ENCODE measurements around the gene ARID1A. TPM values are rescaled to one million over a fixed set of nuclear protein-coding genes. Genes with fewer than 3 reads are reported as not detected.

Gene ARID1A
- total and polyA plus RNA-seq, 2 of the 8 experiments (the other 6 are each of a cell fraction or from before 2014, with no cell fraction given), result 52.1 to 103 TPM

- WGBS, 2 experiments (ENCODE audit: extremely low coverage in 1 of 2, insufficient coverage in 1 of 2, insufficient read length in 1 of 2, insufficient replicate concordance in 2 of 2, low coverage in 1 of 2, low lambda C conversion rate in 2 of 2, missing lambda C conversion rate in 1 of 2), result 92% methylated on average over 4 of the region's 4 CpGs; no CpG with 5 or more reads in 1 of the 2 experiments
- Histone ChIP-seq H4K20me1 (replicated peaks in 1 of 2; ENCODE audit: control insufficient read depth in 1 of 2, insufficient read depth in 2 of 2, low read length in 2 of 2) (peaks cover 14 to 16% of the 10 kb centered on the region in 2 experiments), H3K4me3 (ENCODE audit: extremely low read depth in 1 of 4, insufficient read depth in 2 of 4, low read depth in 3 of 4, low read length in 4 of 4) (no peak overlapping the region), H4K91ac (replicated peaks; ENCODE audit: insufficient read length, low read length) (no peak overlapping the region), H2AFZ (ENCODE audit: low read length) (no peak overlapping the region), H3K18ac (ENCODE audit: extremely low read depth, low read length) (no peak overlapping the region), H3K9me3 (ENCODE audit: insufficient read depth in 2 of 2, low read depth in 1 of 2, low read length in 1 of 2) (no peaks in the 10 kb centered on the region), H3K4me2 (ENCODE audit: insufficient read depth in 1 of 2, low read depth in 2 of 2, low read length in 2 of 2) (no peak overlapping the region), H3K27ac (ENCODE audit: low read depth, low read length) (no peak overlapping the region), H2BK12ac (ENCODE audit: low read depth, low read length) (no peak overlapping the region), H3K56ac (replicated peaks; ENCODE audit: insufficient read length, low read depth, low read length) (no peak overlapping the region), H4K8ac (ENCODE audit: extremely low read depth, insufficient read depth, low read length) (no peak overlapping the region), H3K4me1 (replicated peaks in 1 of 4; ENCODE audit: control insufficient read depth in 3 of 4, insufficient read depth in 4 of 4, low read length in 3 of 4) (no peaks in the 10 kb centered on the region), H3K79me1 (ENCODE audit: low read depth, low read length) (no peaks in the 10 kb centered on the region; the same call in 1 of the 2 replicates), H3K23me2 (ENCODE audit: low read depth, low read length) (no peaks in the 10 kb centered on the region; the same call in 1 of the 2 replicates), H2BK5ac (ENCODE audit: low read depth, low read length) (no peak overlapping the region), H2BK15ac (ENCODE audit: low read length) (no peak overlapping the region), H3K14ac (ENCODE audit: insufficient read length) (no peak overlapping the region), H3K4ac (replicated peaks; ENCODE audit: insufficient read length, low read depth, low read length) (no peak overlapping the region), H3K23ac (ENCODE audit: insufficient read length) (no peak overlapping the region), H3K36me3 (ENCODE audit: control insufficient read depth in 2 of 4, insufficient read depth in 4 of 4, low read length in 3 of 4) (peaks cover 34 to 89% (median 62%) of the 10 kb centered on the region in 4 experiments), H2BK120ac (replicated peaks; ENCODE audit: low read depth, low read length) (no peak overlapping the region), H3K27me3 (replicated peaks in 1 of 4; ENCODE audit: control insufficient read depth in 3 of 4, extremely low read depth in 1 of 4, insufficient read depth in 3 of 4, low read length in 3 of 4) (no peaks in the 10 kb centered on the region), H2AK5ac (ENCODE audit: low read depth, low read length) (no peak overlapping the region), H2BK20ac (ENCODE audit: low read length) (no peak overlapping the region), H4K5ac (ENCODE audit: insufficient read length, low read depth, low read length) (no peak overlapping the region), H3K79me2 (ENCODE audit: control insufficient read depth in 1 of 2, insufficient read depth in 2 of 2, low read length in 2 of 2) (peaks cover 3 to 60% of the 10 kb centered on the region in 2 experiments; a peak in 3 of 4 replicates), H3K9ac (replicated peaks in 1 of 4; ENCODE audit: extremely low read depth in 1 of 4, low read depth in 3 of 4, low read length in 3 of 4) (no peak overlapping the region)
- CTCF ChIA-PET (ENCODE audit: partially characterized antibody), result interaction anchor here (0.7 to 1.4 kb wide), 2 partner anchors 9 to 134 kb away, joined by 4 read pairs; no protein-coding TSS in a partner anchor
- POLR2A ChIA-PET (ENCODE audit: partially characterized antibody), result interaction anchor here (1.1 to 1.3 kb wide), 2 partner anchors 10 kb away, joined by 3 read pairs; no protein-coding TSS in a partner anchor
- TF ChIP-seq NANOG (IDR thresholded peaks at IDR 0.05; ENCODE audit: insufficient read depth, low read depth, low read length, poor library complexity, severe bottlenecking) (no peak), JUN (IDR thresholded peaks at IDR 0.05; ENCODE audit: low read depth, low read length) (no peak), SUZ12 (IDR thresholded peaks at IDR 0.05; ENCODE audit: low read length) (no peak), GABPA (IDR thresholded peaks at IDR 0.05; ENCODE audit: borderline replicate concordance, insufficient read depth, low read length) (no peak), SP4 (IDR thresholded peaks at IDR 0.05; ENCODE audit: low read length) (no peak), SP2 (IDR thresholded peaks at IDR 0.05; ENCODE audit: low read length) (no peak), POLR2AphosphoS5 (IDR thresholded peaks at IDR 0.05; ENCODE audit: low read depth, low read length) (no peak), BACH1 (IDR thresholded peaks at IDR 0.05; ENCODE audit: low read length) (no peak), TCF12 (IDR thresholded peaks at IDR 0.05; ENCODE audit: low read depth, low read length) (no peak), TAF7 (optimal IDR thresholded peaks at IDR 0.05; ENCODE audit: borderline replicate concordance, low read depth, low read length) (no peak), SIX5 (IDR thresholded peaks at IDR 0.05; ENCODE audit: low read depth, low read length) (no peak), HDAC2 (IDR thresholded peaks at IDR 0.05; ENCODE audit: borderline replicate concordance in 1 of 2, low read depth in 2 of 2, low read length in 2 of 2) (no peak), RAD21 (IDR thresholded peaks at IDR 0.05 in 1 of 2, conservative IDR thresholded peaks at IDR 0.05 in 1 of 2; ENCODE audit: low read depth in 2 of 2, low read length in 2 of 2) (no peak)
- FAIRE-seq (no peak), DNase-seq (ENCODE audit: low read depth in 1 of 2, low spot score in 2 of 2) (no peak)
Observed at GRCh38 chr1:26734501-26735058, 38.8 kb downstream of the ARID1A start.

Measured in H1 (cell line).